ENCODE measurements around the gene GFI1B.

GFI1B gene

DNA sequence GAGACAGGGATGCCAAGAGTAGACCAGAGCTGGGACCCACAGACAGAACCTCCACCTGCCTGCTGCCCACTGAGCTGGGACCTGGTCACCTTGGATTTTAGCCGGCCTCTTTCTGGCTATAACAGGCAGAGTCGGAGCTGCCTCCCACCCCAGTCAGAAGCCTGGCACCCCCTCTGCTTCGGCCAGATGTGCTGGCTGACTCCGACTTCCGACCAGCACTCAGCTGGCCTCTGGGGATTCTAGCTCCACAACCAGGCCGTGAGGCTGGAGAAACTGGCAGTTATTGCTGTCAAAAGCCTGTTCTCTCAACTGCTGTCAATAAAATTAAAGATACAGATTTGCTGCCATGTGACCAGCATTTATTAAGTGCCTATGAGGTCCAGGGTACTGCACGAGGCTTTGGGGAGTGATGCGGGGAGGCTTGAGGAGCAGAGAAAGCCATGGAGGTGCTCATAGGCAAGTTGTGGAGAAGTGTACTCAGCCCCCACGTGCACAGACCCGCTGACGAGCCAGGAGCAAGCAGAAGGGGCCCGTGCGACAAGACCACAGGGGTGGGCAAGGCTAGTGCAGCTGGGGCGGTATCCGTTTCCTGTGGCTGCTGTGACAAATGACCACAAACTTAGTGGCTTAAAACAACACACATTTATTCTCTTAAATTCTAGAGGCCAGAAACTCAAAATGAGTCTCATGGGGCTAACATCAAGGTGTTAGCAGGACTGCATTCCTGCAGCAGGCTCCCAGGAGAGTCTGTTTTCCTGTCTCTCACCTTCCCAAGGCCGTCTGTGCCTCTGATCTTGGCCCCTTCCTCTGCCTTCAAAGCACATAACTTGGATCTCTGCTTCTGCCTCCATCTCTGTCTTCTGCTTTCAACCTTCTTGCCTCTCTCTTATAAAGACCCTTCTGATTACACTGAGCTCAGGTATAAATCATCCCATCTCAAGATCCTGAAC is 13.1 kb downstream of the GFI1B start:
- Histone ChIP-seq H3K4me3 (ENCODE audit: low read depth, low read length) (no peak overlapping the region), H3K36me3 (ENCODE audit: control insufficient read depth in 1 of 2, insufficient read depth in 2 of 2, low read length in 2 of 2) (no peaks in the 10 kb centered on the region), H3K27me3 (ENCODE audit: insufficient read depth, low read length) (no peaks in the 10 kb centered on the region), H3K79me2 (ENCODE audit: control insufficient read depth, insufficient read depth, low read length, poor library complexity) (no peaks in the 10 kb centered on the region), H3K9ac (ENCODE audit: low read length) (no peak overlapping the region), H3K79me1 (ENCODE audit: low read length) (no peaks in the 10 kb centered on the region), H3K4me1 (ENCODE audit: control insufficient read depth in 1 of 2, insufficient read depth in 2 of 2, low read length in 2 of 2) (peaks cover 0 to 9% of the 10 kb centered on the region in 2 experiments), H3K4me2 (ENCODE audit: low read length) (no peak overlapping the region), H4K12ac (ENCODE audit: low read depth, low read length) (no peak overlapping the region), H2BK5ac (ENCODE audit: low read depth, low read length, poor library complexity) (no peak overlapping the region), H2AK5ac (ENCODE audit: low read length) (no peak overlapping the region), H3K23ac (ENCODE audit: low read length) (no peak overlapping the region), H4K8ac (ENCODE audit: low read depth, low read length) (no peak overlapping the region), H2BK120ac (ENCODE audit: insufficient read depth, low read length, poor library complexity) (no peak overlapping the region), H4K91ac (ENCODE audit: low read depth, low read length) (no peak overlapping the region), H3K18ac (ENCODE audit: low read length) (no peak overlapping the region), H3K14ac (ENCODE audit: low read length) (no peak overlapping the region), H3K9me3 (ENCODE audit: insufficient read depth, low read depth, low read length) (peaks cover 2% of the 10 kb centered on the region), H2BK12ac (ENCODE audit: low read length) (no peak overlapping the region), H2AFZ (ENCODE audit: insufficient read depth, low read length, poor library complexity) (no peak overlapping the region), H3K4ac (ENCODE audit: low read depth, low read length) (no peak overlapping the region), H3K27ac (ENCODE audit: low read depth, low read length) (no peak overlapping the region)
- no CpG with 5 or more reads among the region's 16 CpGs for WGBS (ENCODE audit: extremely low coverage, insufficient coverage, insufficient read length)
- DNase-seq = no peak

DNA sequence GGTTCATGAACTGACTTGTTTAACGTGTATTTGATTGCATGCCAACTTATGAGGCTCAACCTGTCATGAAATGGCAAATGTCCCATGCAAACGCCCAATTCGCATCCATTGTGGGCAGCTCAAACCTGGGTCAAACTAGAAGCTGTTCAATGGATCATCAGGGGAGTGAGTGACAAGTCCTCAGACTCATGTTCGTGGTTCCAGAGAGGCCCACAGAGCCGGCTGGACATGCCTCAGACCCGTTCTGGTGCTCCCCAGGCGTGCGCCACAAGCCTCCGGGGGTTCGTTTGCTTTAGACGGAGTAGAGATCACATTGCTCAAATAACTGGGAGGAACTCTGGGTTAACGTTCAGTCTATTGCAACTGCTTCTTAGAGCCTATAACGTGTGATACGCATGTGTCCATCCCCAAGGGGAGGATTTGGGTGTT is 15.0 kb downstream of the GFI1B start:
- Histone ChIP-seq H3K14ac (ENCODE audit: low read length) (no peak overlapping the region), H4K91ac (ENCODE audit: low read depth, low read length) (peak overlapping the region; percentile 3), H3K4me1 (ENCODE audit: control insufficient read depth in 1 of 2, insufficient read depth in 2 of 2, low read length in 2 of 2) (peaks cover 0 to 9% of the 10 kb centered on the region in 2 experiments), H3K4ac (ENCODE audit: low read depth, low read length) (no peak overlapping the region), H2BK120ac (ENCODE audit: insufficient read depth, low read length, poor library complexity) (no peak overlapping the region), H3K18ac (ENCODE audit: low read length) (no peak overlapping the region), H3K4me3 (ENCODE audit: low read depth, low read length) (no peak overlapping the region), H2BK5ac (ENCODE audit: low read depth, low read length, poor library complexity) (no peak overlapping the region), H3K9me3 (ENCODE audit: insufficient read depth, low read depth, low read length) (peaks cover 2% of the 10 kb centered on the region), H2AFZ (ENCODE audit: insufficient read depth, low read length, poor library complexity) (no peak overlapping the region), H3K27me3 (ENCODE audit: insufficient read depth, low read length) (no peaks in the 10 kb centered on the region), H4K12ac (ENCODE audit: low read depth, low read length) (no peak overlapping the region), H2BK12ac (ENCODE audit: low read length) (no peak overlapping the region), H3K4me2 (ENCODE audit: low read length) (no peak overlapping the region), H3K79me2 (ENCODE audit: control insufficient read depth, insufficient read depth, low read length, poor library complexity) (no peaks in the 10 kb centered on the region), H3K36me3 (ENCODE audit: control insufficient read depth in 1 of 2, insufficient read depth in 2 of 2, low read length in 2 of 2) (no peaks in the 10 kb centered on the region), H3K9ac (ENCODE audit: low read length) (no peak overlapping the region), H2AK5ac (ENCODE audit: low read length) (no peak overlapping the region), H4K8ac (ENCODE audit: low read depth, low read length) (peak overlapping the region; percentile 32), H3K79me1 (ENCODE audit: low read length) (no peaks in the 10 kb centered on the region), H3K27ac (ENCODE audit: low read depth, low read length) (no peak overlapping the region), H3K23ac (ENCODE audit: low read length) (no peak overlapping the region)
- DNase-seq = no peak
- no CpG with 5 or more reads among the region's 14 CpGs for WGBS (ENCODE audit: extremely low coverage, insufficient coverage, insufficient read length)

DNA sequence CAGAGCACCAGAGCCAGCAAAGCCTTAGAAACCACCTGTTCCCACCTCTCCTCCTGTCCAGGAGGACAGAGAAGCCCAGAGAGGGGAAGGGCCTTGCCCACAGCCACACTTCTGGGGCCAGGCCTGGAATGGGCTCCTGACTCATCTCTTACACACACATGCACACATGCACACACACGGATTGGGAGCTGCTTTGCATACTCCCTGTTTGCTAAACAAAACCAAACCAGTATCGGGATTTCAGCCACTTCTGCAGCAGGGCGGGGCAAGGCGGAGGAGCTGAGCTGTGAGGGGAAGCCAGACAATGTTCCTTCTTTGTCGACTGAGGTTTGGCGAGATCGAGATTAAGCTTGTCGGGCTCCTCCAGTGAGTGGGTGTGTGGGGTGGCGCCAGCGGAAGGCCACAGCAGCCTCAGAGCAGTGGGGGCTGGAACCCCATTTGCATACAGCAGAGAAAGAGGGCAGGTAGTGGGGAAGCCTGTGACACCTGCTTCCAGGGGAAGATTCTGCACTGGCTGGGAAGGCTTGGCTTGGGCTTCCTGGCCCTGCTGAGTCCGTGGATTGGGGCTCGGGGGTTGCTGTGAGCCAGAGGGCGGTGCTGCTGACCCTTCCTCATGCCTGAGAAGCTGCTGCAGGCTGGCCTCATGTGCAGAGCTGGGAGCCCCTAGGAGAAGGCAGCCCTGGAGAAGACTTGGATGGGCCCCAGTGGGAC is 16.1 kb downstream of the GFI1B start:
- Histone ChIP-seq H3K23ac (ENCODE audit: low read length) (no peak overlapping the region), H3K4me3 (ENCODE audit: low read depth, low read length) (no peak overlapping the region), H3K9me3 (ENCODE audit: insufficient read depth, low read depth, low read length) (peaks cover 2% of the 10 kb centered on the region), H4K91ac (ENCODE audit: low read depth, low read length) (no peak overlapping the region), H3K79me2 (ENCODE audit: control insufficient read depth, insufficient read depth, low read length, poor library complexity) (no peaks in the 10 kb centered on the region), H3K4ac (ENCODE audit: low read depth, low read length) (no peak overlapping the region), H2AFZ (ENCODE audit: insufficient read depth, low read length, poor library complexity) (no peak overlapping the region), H3K27me3 (ENCODE audit: insufficient read depth, low read length) (no peaks in the 10 kb centered on the region), H2AK5ac (ENCODE audit: low read length) (no peak overlapping the region), H3K4me2 (ENCODE audit: low read length) (no peak overlapping the region), H4K8ac (ENCODE audit: low read depth, low read length) (no peak overlapping the region), H3K9ac (ENCODE audit: low read length) (no peak overlapping the region), H3K14ac (ENCODE audit: low read length) (no peak overlapping the region), H2BK120ac (ENCODE audit: insufficient read depth, low read length, poor library complexity) (no peak overlapping the region), H3K79me1 (ENCODE audit: low read length) (no peaks in the 10 kb centered on the region), H2BK12ac (ENCODE audit: low read length) (no peak overlapping the region), H3K36me3 (ENCODE audit: control insufficient read depth in 1 of 2, insufficient read depth in 2 of 2, low read length in 2 of 2) (no peaks in the 10 kb centered on the region), H3K4me1 (ENCODE audit: control insufficient read depth in 1 of 2, insufficient read depth in 2 of 2, low read length in 2 of 2) (peaks cover 0 to 9% of the 10 kb centered on the region in 2 experiments), H3K18ac (ENCODE audit: low read length) (no peak overlapping the region), H2BK5ac (ENCODE audit: low read depth, low read length, poor library complexity) (no peak overlapping the region), H3K27ac (ENCODE audit: low read depth, low read length) (no peak overlapping the region), H4K12ac (ENCODE audit: low read depth, low read length) (no peak overlapping the region)
- DNase-seq = no peak
- WGBS (ENCODE audit: extremely low coverage, insufficient coverage, insufficient read length) = no CpG with 5 or more reads among the region's 13 CpGs

DNA sequence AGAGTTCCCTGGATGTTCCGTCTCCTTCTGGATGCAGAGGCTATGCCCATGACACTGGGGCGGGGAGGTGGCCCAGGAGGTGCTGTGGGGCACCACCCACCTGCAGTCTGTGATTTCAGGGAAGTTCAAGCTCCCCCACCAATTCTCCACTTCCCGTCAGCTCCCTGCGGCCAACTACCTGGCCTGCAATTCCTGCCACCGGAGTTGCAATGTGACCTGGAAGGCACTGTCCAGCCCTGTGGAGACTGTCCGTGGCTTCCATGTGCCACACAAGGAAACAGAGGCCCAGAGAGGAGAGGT is 16.6 kb downstream of the GFI1B start:
- no peak overlapping the region for H3K18ac ChIP-seq (ENCODE audit: low read length)
- H3K23ac ChIP-seq (ENCODE audit: low read length) = no peak overlapping the region
- peak overlapping the region; percentile 42 for H3K4me3 ChIP-seq (ENCODE audit: low read depth, low read length)
- H3K27ac ChIP-seq (ENCODE audit: low read depth, low read length) = no peak overlapping the region
- peaks cover 2% of the 10 kb centered on the region for H3K9me3 ChIP-seq (ENCODE audit: insufficient read depth, low read depth, low read length)
- no peak overlapping the region for H4K91ac ChIP-seq (ENCODE audit: low read depth, low read length)
- H3K9ac ChIP-seq (ENCODE audit: low read length) = no peak overlapping the region
- no peak overlapping the region for H2BK5ac ChIP-seq (ENCODE audit: low read depth, low read length, poor library complexity)
- H3K14ac ChIP-seq (ENCODE audit: low read length) = no peak overlapping the region
- no peaks in the 10 kb centered on the region for H3K79me1 ChIP-seq (ENCODE audit: low read length)
- peaks cover 0 to 9% of the 10 kb centered on the region in 2 experiments for H3K4me1 ChIP-seq (ENCODE audit: control insufficient read depth in 1 of 2, insufficient read depth in 2 of 2, low read length in 2 of 2)
- no peak overlapping the region for H4K12ac ChIP-seq (ENCODE audit: low read depth, low read length)
- no peak overlapping the region for H2BK12ac ChIP-seq (ENCODE audit: low read length)
- H2AFZ ChIP-seq (ENCODE audit: insufficient read depth, low read length, poor library complexity) = no peak overlapping the region
- no peak for DNase-seq
- no peak overlapping the region for H3K4ac ChIP-seq (ENCODE audit: low read depth, low read length)
- H4K8ac ChIP-seq (ENCODE audit: low read depth, low read length) = no peak overlapping the region
- H2BK120ac ChIP-seq (ENCODE audit: insufficient read depth, low read length, poor library complexity) = no peak overlapping the region
- H3K79me2 ChIP-seq (ENCODE audit: control insufficient read depth, insufficient read depth, low read length, poor library complexity) = no peaks in the 10 kb centered on the region
- H3K4me2 ChIP-seq (ENCODE audit: low read length) = no peak overlapping the region
- no peaks in the 10 kb centered on the region for H3K27me3 ChIP-seq (ENCODE audit: insufficient read depth, low read length)
- H3K36me3 ChIP-seq (ENCODE audit: control insufficient read depth in 1 of 2, insufficient read depth in 2 of 2, low read length in 2 of 2) = no peaks in the 10 kb centered on the region
- H2AK5ac ChIP-seq (ENCODE audit: low read length) = no peak overlapping the region
- no CpG with 5 or more reads among the region's 6 CpGs for WGBS (ENCODE audit: extremely low coverage, insufficient coverage, insufficient read length)
